Activated CD4-positive, alpha-beta memory T cell treated with anti-CD3 and anti-CD28 coated beads for 36 hours (primary cell): ENCODE measurements around the gene OR2T3. TPM values are rescaled to one million over a fixed set of nuclear protein-coding genes. Genes with fewer than 3 reads are reported as not detected.
"Not testable (repeated sequence)": the region's sequence is repeated elsewhere in the genome, so short reads cannot be mapped to it uniquely, and the experiment has no call there.

ENCODE experiments used
- CTCF ChIA-PET: fragments of 350-600 bp; sonication (Branson Sonifier 250); formaldehyde crosslinking; loops from one replicate; lab custom pipeline; 2021; ENCODE audit warnings: antibody characterized with exemption, inconsistent platforms; lab: Charles Lee
- POLR2A ChIA-PET: fragments of 350-600 bp; sonication (Branson Sonifier 250); formaldehyde crosslinking; loops from one replicate; lab custom pipeline; 2021; ENCODE audit warnings: antibody characterized with exemption; lab: Charles Lee
- DNase-seq: peaks from one replicate; pipeline ENCODE4 v3.0.0-alpha.2; 2020
- H3K27ac Mint-ChIP-seq: one replicate; pipeline ENCODE4 v1.8.0; 2021; ENCODE audit warnings: mixed read lengths
- H3K27me3 Mint-ChIP-seq: one replicate; pipeline ENCODE4 v1.8.0; 2021; ENCODE audit warnings: mixed read lengths
- H3K36me3 Mint-ChIP-seq: one replicate; pipeline ENCODE4 v1.8.0; 2021; ENCODE audit warnings: mixed read lengths
- H3K4me1 Mint-ChIP-seq: one replicate; pipeline ENCODE4 v1.8.0; 2021; ENCODE audit warnings: low read depth, mixed read lengths
- H3K4me3 Mint-ChIP-seq: one replicate; pipeline ENCODE4 v1.8.0; 2021; ENCODE audit warnings: mild to moderate bottlenecking, mixed read lengths
- H3K9me3 Mint-ChIP-seq: one replicate; pipeline ENCODE4 v1.8.0; 2021; ENCODE audit warnings: mixed read lengths
- intact Hi-C: fragments of 100-400 bp; cut with micrococcal nuclease; formaldehyde crosslinking; loops from one replicate; pipeline ENCODE4 v1.15.1; 2023
- total RNA-seq, 2 experiments: library from RNA; stranded (reverse); gene quantifications; one replicate each; pipeline ENCODE4 v1.2.3, GENCODE V29; 2021

The OR2T3 gene
- total RNA-seq, 2 experiments from 2014 or later, result not detected

DNA sequence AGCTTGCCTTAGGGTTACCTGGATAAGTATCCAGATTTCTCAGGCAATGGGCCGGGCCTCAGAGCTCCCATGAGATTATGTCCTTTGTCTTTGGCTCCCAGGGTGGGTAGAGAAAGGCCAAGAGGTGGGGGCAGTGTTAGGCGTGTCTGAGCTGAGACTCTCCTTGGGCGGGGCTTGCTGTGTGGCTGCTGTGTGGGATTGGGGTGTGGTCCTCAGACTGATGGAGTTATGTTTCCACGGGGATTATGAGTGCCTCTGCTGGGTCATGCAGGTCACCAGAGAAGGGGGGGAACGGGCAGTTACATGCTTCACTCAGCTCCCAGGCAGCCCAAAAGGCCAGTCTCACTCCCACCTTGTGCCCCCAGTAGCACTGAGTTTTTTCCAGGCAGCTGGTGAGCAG lies 23.5 kb downstream of the OR2T3 start:
- H3K9me3 Mint-ChIP-seq, H3K4me1 Mint-ChIP-seq, H3K27me3 Mint-ChIP-seq, H3K36me3 Mint-ChIP-seq, H3K4me3 Mint-ChIP-seq, POLR2A ChIA-PET, H3K27ac Mint-ChIP-seq, intact Hi-C loops, DNase-seq, CTCF ChIA-PET: not testable (repeated sequence)

GRCh38 chr1:248500305-248501035 lies 27.3 kb downstream of the OR2T3 start:
- H3K27me3 Mint-ChIP-seq, POLR2A ChIA-PET, H3K36me3 Mint-ChIP-seq, DNase-seq, H3K9me3 Mint-ChIP-seq, CTCF ChIA-PET, H3K27ac Mint-ChIP-seq, intact Hi-C loops, H3K4me1 Mint-ChIP-seq, H3K4me3 Mint-ChIP-seq: not testable (repeated sequence)

DNA sequence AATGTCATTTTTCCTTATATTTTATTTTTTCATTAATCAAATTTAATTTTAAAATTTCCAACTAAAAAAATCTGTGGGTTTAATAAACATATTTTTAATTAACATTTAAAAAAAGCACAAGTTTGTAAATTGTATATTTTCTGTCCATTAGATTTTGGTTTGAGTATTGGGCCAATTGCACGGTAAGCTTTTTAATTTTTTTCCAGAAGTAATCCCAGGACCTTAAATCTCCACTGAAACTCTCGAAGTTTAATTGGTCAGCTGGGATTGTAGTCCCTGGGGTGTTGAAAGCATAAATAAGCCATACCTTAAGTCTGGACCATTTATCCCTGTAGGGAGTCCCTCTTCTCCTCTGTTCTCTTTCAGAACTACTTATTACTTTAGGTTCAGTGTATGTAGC lies 34.6 kb downstream of the OR2T3 start, which contains the start of gene OR2G6:
TSS of gene OR2G6 (plus strand) at position 301 of the 400 bp plus-strand sequence. CDS start 13,574 bp downstream, outside the sequence.
- H3K27ac Mint-ChIP-seq, H3K27me3 Mint-ChIP-seq, CTCF ChIA-PET, DNase-seq, H3K4me3 Mint-ChIP-seq, H3K36me3 Mint-ChIP-seq, H3K9me3 Mint-ChIP-seq, intact Hi-C loops, H3K4me1 Mint-ChIP-seq, POLR2A ChIA-PET: not testable (repeated sequence)

DNA sequence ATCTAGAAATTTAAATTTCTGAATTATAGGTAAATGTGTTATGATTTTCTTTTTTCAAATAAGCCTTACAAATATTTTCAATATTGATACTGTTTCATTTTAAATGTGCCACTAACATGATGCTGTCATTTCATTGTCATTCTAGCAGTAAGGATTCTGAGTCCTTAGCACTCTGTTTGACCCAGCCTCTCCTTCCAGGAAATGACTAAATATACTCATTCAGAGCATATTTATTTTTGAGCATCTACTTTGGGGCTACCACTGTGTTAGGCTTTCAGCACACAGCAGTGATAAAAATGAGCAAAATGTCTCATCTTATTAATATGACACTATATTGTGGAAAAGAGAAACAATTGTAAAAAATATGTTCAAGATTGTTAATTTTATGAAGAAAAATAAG lies 37.1 kb downstream of the OR2T3 start:
- H3K9me3 Mint-ChIP-seq, intact Hi-C loops, CTCF ChIA-PET, H3K27ac Mint-ChIP-seq, POLR2A ChIA-PET, H3K27me3 Mint-ChIP-seq, DNase-seq, H3K36me3 Mint-ChIP-seq, H3K4me1 Mint-ChIP-seq, H3K4me3 Mint-ChIP-seq: not testable (repeated sequence)

- Mint-ChIP-seq H3K36me3 (no peaks in the 10 kb centered on the region), H3K4me3 (no peak overlapping the region), H3K4me1 (no peaks in the 10 kb centered on the region), H3K9me3 (peaks cover 8% of the 10 kb centered on the region), H3K27me3 (no peaks in the 10 kb centered on the region), H3K27ac (no peak overlapping the region)
- intact Hi-C loops, result no loop called here
- DNase-seq, result no peak
- ChIA-PET CTCF (no interaction called here), POLR2A (no interaction called here)
These were observed 48.7 kb downstream of the OR2T3 start for GRCh38 chr1:248521856-248522255.

Other genes starting within 250 kb of the OR2T3 start
- not detected for gene OR2M4, start 241.9 kb upstream of the OR2T3 start, total RNA-seq
- not detected for gene OR2T33, start 195.4 kb upstream of the OR2T3 start, total RNA-seq
- gene OR2T12, start 169.9 kb upstream of the OR2T3 start, total RNA-seq, result not detected
- not detected for gene OR2M7, start 148.8 kb upstream of the OR2T3 start, total RNA-seq
- not detected for gene OR14C36, start 124.6 kb upstream of the OR2T3 start, total RNA-seq
- gene OR2T4, start 111.7 kb upstream of the OR2T3 start, total RNA-seq, result not detected
- not detected for gene OR2T6, start 97.6 kb upstream of the OR2T3 start, total RNA-seq
- gene OR2T1, start 70.3 kb upstream of the OR2T3 start, total RNA-seq, result not detected
- not detected for gene OR2T2, start 27.7 kb upstream of the OR2T3 start, total RNA-seq
- gene OR2T5, start 15.2 kb downstream of the OR2T3 start, total RNA-seq, result not detected
- gene OR2G6, start 34.7 kb downstream of the OR2T3 start, total RNA-seq, result not detected
- not detected for gene OR2T29, start 89.4 kb downstream of the OR2T3 start, total RNA-seq
- gene OR2T34, start 101.4 kb downstream of the OR2T3 start, total RNA-seq, result not detected
- gene OR2T10, start 124.3 kb downstream of the OR2T3 start, total RNA-seq, result not detected
- not detected for gene OR2T11, start 161.7 kb downstream of the OR2T3 start, total RNA-seq
- not detected for gene OR2T35, start 171.9 kb downstream of the OR2T3 start, total RNA-seq
- not detected for gene OR2T27, start 182.2 kb downstream of the OR2T3 start, total RNA-seq
- not detected for gene OR14I1, start 229.4 kb downstream of the OR2T3 start, total RNA-seq